Fibroblast of mammary gland (primary cell): ENCODE measurements around the gene GPD2.

ENCODE experiments used
- DNase-seq: peaks from one replicate; pipeline ENCODE4 v3.0.0-alpha.2; 2010; ENCODE audit warnings: low read depth
- H3K4me3 ChIP-seq: 2 replicates; pipeline ENCODE4 v1.5.1; 2011; ENCODE audit warnings: low read depth, mild to moderate bottlenecking, low read length, moderate library complexity; ENCODE audit not compliant: control insufficient read depth
- TF ChIP-seq, protein P1 (sequence below): conservative IDR thresholded peaks from 2 replicates; pipeline ENCODE4 v1.5.1; 2011; ENCODE audit warnings: low read depth, low read length, inconsistent platforms; ENCODE audit not compliant: control insufficient read depth, insufficient read depth

The GPD2 gene

DNA sequence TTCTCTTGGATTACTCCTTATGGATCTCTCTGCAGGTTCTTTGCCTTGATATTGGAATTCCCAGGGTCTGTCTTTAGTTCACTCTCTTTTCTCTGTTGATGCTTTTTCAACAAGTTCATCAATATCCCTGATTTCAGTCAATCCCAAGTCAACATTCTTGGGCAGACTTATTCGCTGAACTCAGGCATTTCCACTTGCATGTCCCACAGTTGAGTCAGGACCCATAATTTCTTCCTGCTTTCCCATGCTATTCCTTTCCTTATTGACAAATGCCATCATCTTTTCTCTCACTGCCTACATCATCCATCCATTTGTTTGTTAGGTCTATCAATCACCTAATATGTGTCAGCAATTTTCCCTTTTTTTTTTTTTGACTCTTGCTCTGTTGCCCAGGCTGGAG is 11.6 kb downstream of the GPD2 start:
- DNase-seq = no peak
- TF ChIP-seq, protein P1, sequence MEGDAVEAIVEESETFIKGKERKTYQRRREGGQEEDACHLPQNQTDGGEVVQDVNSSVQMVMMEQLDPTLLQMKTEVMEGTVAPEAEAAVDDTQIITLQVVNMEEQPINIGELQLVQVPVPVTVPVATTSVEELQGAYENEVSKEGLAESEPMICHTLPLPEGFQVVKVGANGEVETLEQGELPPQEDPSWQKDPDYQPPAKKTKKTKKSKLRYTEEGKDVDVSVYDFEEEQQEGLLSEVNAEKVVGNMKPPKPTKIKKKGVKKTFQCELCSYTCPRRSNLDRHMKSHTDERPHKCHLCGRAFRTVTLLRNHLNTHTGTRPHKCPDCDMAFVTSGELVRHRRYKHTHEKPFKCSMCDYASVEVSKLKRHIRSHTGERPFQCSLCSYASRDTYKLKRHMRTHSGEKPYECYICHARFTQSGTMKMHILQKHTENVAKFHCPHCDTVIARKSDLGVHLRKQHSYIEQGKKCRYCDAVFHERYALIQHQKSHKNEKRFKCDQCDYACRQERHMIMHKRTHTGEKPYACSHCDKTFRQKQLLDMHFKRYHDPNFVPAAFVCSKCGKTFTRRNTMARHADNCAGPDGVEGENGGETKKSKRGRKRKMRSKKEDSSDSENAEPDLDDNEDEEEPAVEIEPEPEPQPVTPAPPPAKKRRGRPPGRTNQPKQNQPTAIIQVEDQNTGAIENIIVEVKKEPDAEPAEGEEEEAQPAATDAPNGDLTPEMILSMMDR = no peak
- H3K4me3 ChIP-seq = no peak overlapping the region

DNA sequence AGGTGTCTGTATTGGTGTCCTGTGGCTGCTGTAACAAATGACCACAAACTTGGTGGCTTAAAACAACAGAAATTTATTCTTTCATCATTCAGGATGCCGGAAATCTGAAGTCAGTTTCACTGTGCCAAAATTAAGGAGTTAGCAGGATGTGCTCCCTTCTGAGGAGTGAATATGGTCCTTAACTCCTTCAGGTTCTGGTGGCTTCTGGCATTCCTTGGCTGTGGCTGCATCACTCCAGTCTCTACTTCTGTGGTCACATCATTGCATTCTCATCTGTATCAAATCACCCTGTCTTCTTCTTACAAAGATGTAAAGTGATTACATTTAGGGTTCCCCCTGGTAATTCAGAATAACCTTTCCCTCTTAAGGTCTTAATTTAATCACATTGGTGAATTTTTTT is 12.6 kb downstream of the GPD2 start:
- TF ChIP-seq, protein P1 = no peak

DNA sequence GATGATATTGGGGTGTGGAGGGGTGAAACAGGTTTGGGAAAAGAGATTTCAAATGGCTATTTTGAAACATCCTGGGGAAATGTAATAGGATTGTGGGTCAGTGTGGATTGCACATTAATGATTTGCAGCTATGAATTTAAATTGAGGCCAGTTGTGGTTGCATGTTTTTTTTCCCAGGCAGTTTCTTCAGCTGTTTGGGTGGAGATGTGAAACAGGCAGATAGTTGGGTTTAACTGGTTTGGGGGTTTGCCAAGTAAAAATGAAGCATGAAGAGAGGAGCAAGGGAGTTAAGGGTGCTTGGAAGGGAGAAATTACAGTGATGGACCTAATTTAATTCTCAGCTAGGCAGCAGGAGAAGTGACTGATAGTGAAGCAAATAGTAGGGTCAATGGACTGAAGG is 16.8 kb downstream of the GPD2 start:
- no peak overlapping the region for H3K4me3 ChIP-seq
- TF ChIP-seq, protein P1 = no peak
- DNase-seq = peak; percentile 84

More for the DNA sequence above, 12.6 kb downstream of the GPD2 start:
- no peak overlapping the region for H3K4me3 ChIP-seq
- no peak for DNase-seq

DNA sequence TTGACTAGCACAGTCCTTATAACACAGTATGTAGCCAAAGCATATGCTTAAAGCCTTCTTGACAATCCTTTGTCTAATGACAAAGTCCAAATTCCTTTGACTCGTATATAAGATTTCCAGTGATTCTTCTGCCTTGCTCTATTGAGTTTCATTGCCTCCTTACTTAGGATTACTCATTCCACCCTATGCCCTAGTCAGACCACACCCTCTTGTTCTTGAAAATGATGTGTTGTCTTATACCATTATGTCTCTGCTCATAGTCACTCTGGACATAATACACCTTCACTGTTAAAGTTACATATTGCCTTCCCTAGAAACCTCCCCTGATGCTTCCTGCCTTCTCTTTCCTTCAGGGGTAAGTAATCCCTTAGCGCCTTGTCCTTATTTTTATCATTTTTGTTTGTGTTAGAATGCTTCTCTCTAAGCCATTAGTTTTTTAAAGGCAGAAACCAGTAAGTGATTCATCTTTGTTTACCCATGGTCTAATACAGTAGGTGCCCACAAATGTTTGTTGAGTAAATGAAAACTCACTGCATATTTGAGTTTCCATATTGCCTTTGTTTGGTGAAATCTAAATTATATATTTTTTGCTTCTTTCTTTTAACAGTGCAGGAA is 19.3 kb downstream of the GPD2 start:
- TF ChIP-seq, protein P1 = no peak
- no peak overlapping the region for H3K4me3 ChIP-seq
- peak; percentile 87 for DNase-seq

DNA sequence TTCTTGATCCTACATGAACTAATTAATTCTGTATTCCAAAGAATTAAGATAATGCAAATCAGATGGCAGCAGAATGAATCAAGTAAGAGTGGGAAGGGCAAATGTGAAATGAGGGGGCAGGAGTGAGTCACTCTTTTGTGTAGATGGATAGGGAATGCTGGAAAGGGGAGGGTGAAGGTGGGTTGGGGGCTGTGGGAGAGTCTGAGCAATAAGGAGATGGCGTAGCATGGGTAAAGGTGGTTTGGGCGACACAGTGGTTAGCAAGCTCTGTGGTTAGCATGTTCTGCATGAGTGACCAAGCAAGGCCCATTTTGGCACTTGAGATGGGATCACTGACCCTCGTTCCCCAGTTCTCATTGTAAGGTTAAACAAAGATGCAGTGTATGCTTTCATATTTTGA is 20.4 kb downstream of the GPD2 start:
- peak; percentile 92 for DNase-seq
- no peak overlapping the region for H3K4me3 ChIP-seq
- TF ChIP-seq, protein P1 = no peak

DNA sequence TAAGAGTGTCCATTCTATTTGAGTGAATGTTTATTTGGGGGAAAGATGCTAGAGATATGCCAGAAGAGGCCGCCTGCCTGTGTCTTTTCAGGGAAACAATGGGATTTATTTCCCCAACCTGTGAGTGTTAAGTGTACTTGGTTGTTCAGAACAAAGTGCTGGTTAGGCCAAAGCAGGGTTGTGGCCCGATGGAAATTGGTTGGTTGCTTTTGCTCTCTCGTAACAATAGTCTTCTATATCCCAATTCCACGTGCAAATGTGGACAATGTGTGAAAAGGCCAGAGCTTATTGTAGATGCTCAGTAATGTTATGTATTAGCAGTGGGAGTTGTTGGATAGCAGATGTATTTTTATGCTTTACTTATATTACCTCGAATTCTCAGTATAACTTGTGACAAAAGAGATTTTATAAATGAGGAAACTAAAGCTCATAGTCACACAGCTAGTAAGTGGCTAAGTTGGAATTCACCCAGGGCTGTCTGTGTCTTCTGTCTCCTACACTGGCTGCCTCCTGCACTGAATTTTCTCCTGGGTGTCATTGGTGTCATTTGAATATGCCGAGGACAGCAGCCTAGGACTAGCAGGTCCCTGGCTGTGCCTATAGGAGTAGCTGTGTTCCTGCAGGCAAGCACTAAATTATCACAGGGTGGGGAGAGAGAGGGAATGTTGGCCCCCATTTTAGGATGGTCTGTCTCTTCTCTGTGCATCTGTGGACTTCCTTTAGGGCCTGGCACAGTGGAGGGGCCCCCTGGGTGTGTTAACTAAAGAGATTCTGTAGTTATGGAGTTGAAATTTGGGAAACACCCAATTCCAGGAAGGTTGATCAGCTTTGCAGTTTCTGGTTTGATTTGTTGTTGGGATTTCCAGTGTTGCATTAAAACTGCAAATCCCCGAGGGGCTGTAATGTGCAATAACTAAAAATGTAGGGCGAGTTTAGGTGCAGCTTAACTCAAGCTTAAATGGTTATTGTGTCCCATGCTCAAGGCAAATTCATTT is 21.6 kb downstream of the GPD2 start:
- TF ChIP-seq, protein P1 = no peak
- no peak for DNase-seq
- no peak overlapping the region for H3K4me3 ChIP-seq
